Measurements from ENCODE around the gene MTARC1. TPM values are rescaled to one million over a fixed set of nuclear protein-coding genes. Genes with fewer than 3 reads are reported as not detected.

Gene MTARC1
- total and polyA plus RNA-seq, 2 donors = 8.9 to 12.2 TPM

- Histone ChIP-seq H3K4me3 (ENCODE audit: low read depth, low read length) (no peak overlapping the region), H3K36me3 (ENCODE audit: insufficient read depth) (no peaks in the 10 kb centered on the region), H3K27ac (ENCODE audit: low read depth) (no peak overlapping the region), H3K4me1 (ENCODE audit: insufficient read depth) (no peaks in the 10 kb centered on the region)
- WGBS = 93% methylated on average over 4 of the region's 4 CpGs
- no peak for DNase-seq (ENCODE audit: extremely low spot score)
These were observed 2.0 kb upstream of the MTARC1 start for GRCh38 chr1:220784751-220785150.

- Histone ChIP-seq H3K36me3 (ENCODE audit: insufficient read depth) (no peaks in the 10 kb centered on the region), H3K4me1 (ENCODE audit: insufficient read depth) (no peaks in the 10 kb centered on the region), H3K27ac (ENCODE audit: low read depth) (no peak overlapping the region), H3K4me3 (ENCODE audit: low read depth, low read length) (no peak overlapping the region)
- 90% methylated on average over 11 of the region's 11 CpGs for WGBS
- no peak for DNase-seq (ENCODE audit: extremely low spot score)
These were observed 1.3 kb upstream of the MTARC1 start for GRCh38 chr1:220785166-220786056.

GRCh38 chr1:220786057-220786336 is 716 bp upstream of the MTARC1 start:
- WGBS = 25% methylated on average over 13 of the region's 13 CpGs
- H3K27ac ChIP-seq (ENCODE audit: low read depth) = no peak overlapping the region
- H3K4me3 ChIP-seq (ENCODE audit: low read depth, low read length) = peak overlapping the region; percentile 56

GRCh38 chr1:220787069-220787619 is 431 bp downstream of the MTARC1 start:
- H3K36me3 ChIP-seq (ENCODE audit: insufficient read depth) = no peaks in the 10 kb centered on the region
- peak overlapping the region; percentile 51 for H3K27ac ChIP-seq (ENCODE audit: low read depth)
- H3K4me3 ChIP-seq (ENCODE audit: low read depth, low read length) = peak overlapping the region; percentile 56
- H3K4me1 ChIP-seq (ENCODE audit: insufficient read depth) = peaks cover 2% of the 10 kb centered on the region
- DNase-seq (ENCODE audit: extremely low spot score) = no peak
- 8% methylated on average over 32 of the region's 32 CpGs for WGBS

More at GRCh38 chr1:220786057-220786336, 716 bp upstream of the MTARC1 start:
- no peak for DNase-seq (ENCODE audit: extremely low spot score)
- Histone ChIP-seq H3K4me1 (ENCODE audit: insufficient read depth) (no peaks in the 10 kb centered on the region), H3K36me3 (ENCODE audit: insufficient read depth) (no peaks in the 10 kb centered on the region)

GRCh38 chr1:220788900-220789299 is 2.2 kb downstream of the MTARC1 start:
- DNase-seq (ENCODE audit: extremely low spot score) = no peak
- no peak overlapping the region for H3K27ac ChIP-seq (ENCODE audit: low read depth)
- H3K36me3 ChIP-seq (ENCODE audit: insufficient read depth) = no peaks in the 10 kb centered on the region
- no peak overlapping the region for H3K4me3 ChIP-seq (ENCODE audit: low read depth, low read length)
- 80% methylated on average over 7 of the region's 7 CpGs for WGBS
- peaks cover 2% of the 10 kb centered on the region for H3K4me1 ChIP-seq (ENCODE audit: insufficient read depth)

GRCh38 chr1:220789532-220790147 is 2.9 kb downstream of the MTARC1 start:
- Histone ChIP-seq H3K4me1 (ENCODE audit: insufficient read depth) (peaks cover 2% of the 10 kb centered on the region), H3K36me3 (ENCODE audit: insufficient read depth) (no peaks in the 10 kb centered on the region), H3K27ac (ENCODE audit: low read depth) (no peak overlapping the region), H3K4me3 (ENCODE audit: low read depth, low read length) (no peak overlapping the region)
- DNase-seq (ENCODE audit: extremely low spot score) = no peak
- WGBS = 77% methylated on average over 2 of the region's 2 CpGs

- Histone ChIP-seq H3K27ac (ENCODE audit: low read depth) (no peak overlapping the region), H3K4me3 (ENCODE audit: low read depth, low read length) (no peak overlapping the region), H3K4me1 (ENCODE audit: insufficient read depth) (peaks cover 2% of the 10 kb centered on the region), H3K36me3 (ENCODE audit: insufficient read depth) (no peaks in the 10 kb centered on the region)
- DNase-seq (ENCODE audit: extremely low spot score) = no peak
- 69% methylated on average over 6 of the region's 6 CpGs for WGBS
These were observed 4.6 kb downstream of the MTARC1 start for GRCh38 chr1:220791285-220791684.

GRCh38 chr1:220791956-220792355 is 5.2 kb downstream of the MTARC1 start:
- Histone ChIP-seq H3K4me3 (ENCODE audit: low read depth, low read length) (no peak overlapping the region), H3K27ac (ENCODE audit: low read depth) (no peak overlapping the region), H3K36me3 (ENCODE audit: insufficient read depth) (no peaks in the 10 kb centered on the region), H3K4me1 (ENCODE audit: insufficient read depth) (peaks cover 2% of the 10 kb centered on the region)
- DNase-seq (ENCODE audit: extremely low spot score) = no peak
- WGBS = 43% methylated on average over 5 of the region's 5 CpGs

- H3K4me1 ChIP-seq (ENCODE audit: insufficient read depth) = peaks cover 2% of the 10 kb centered on the region
- no peak overlapping the region for H3K4me3 ChIP-seq (ENCODE audit: low read depth, low read length)
- H3K36me3 ChIP-seq (ENCODE audit: insufficient read depth) = no peaks in the 10 kb centered on the region
- no peak for DNase-seq (ENCODE audit: extremely low spot score)
- 92% methylated on average over 10 of the region's 10 CpGs for WGBS
- H3K27ac ChIP-seq (ENCODE audit: low read depth) = no peak overlapping the region
These were observed 9.8 kb downstream of the MTARC1 start for GRCh38 chr1:220796530-220796929.

- H3K27ac ChIP-seq (ENCODE audit: low read depth) = no peak overlapping the region
- no peak overlapping the region for H3K4me3 ChIP-seq (ENCODE audit: low read depth, low read length)
- no peak for DNase-seq (ENCODE audit: extremely low spot score)
- no peaks in the 10 kb centered on the region for H3K36me3 ChIP-seq (ENCODE audit: insufficient read depth)
- peaks cover under 1% of the 10 kb centered on the region for H3K4me1 ChIP-seq (ENCODE audit: insufficient read depth)
These were observed 10.3 kb downstream of the MTARC1 start for GRCh38 chr1:220797044-220797443.

GRCh38 chr1:220797553-220797952 is 10.8 kb downstream of the MTARC1 start:
- H3K36me3 ChIP-seq (ENCODE audit: insufficient read depth) = no peaks in the 10 kb centered on the region
- H3K4me1 ChIP-seq (ENCODE audit: insufficient read depth) = no peaks in the 10 kb centered on the region
- DNase-seq (ENCODE audit: extremely low spot score) = no peak
- H3K4me3 ChIP-seq (ENCODE audit: low read depth, low read length) = no peak overlapping the region
- WGBS = 78% methylated on average over 3 of the region's 3 CpGs
- no peak overlapping the region for H3K27ac ChIP-seq (ENCODE audit: low read depth)

GRCh38 chr1:220798338-220798737 is 11.6 kb downstream of the MTARC1 start:
- WGBS = 99% methylated on average over 2 of the region's 2 CpGs
- Histone ChIP-seq H3K4me3 (ENCODE audit: low read depth, low read length) (no peak overlapping the region), H3K27ac (ENCODE audit: low read depth) (no peak overlapping the region), H3K4me1 (ENCODE audit: insufficient read depth) (no peaks in the 10 kb centered on the region), H3K36me3 (ENCODE audit: insufficient read depth) (no peaks in the 10 kb centered on the region)
- no peak for DNase-seq (ENCODE audit: extremely low spot score)

- no peak for DNase-seq (ENCODE audit: extremely low spot score)
- Histone ChIP-seq H3K27ac (ENCODE audit: low read depth) (no peak overlapping the region), H3K4me3 (ENCODE audit: low read depth, low read length) (no peak overlapping the region), H3K36me3 (ENCODE audit: insufficient read depth) (no peaks in the 10 kb centered on the region), H3K4me1 (ENCODE audit: insufficient read depth) (no peaks in the 10 kb centered on the region)
- WGBS = 88% methylated on average over 6 of the region's 6 CpGs
These were observed 13.5 kb downstream of the MTARC1 start for GRCh38 chr1:220800262-220800661.

Data from urinary bladder (tissue), 4 donors.